Colonic mucosa (tissue), 4 donors: ENCODE measurements around the gene RGS19. TPM values are rescaled to one million over a fixed set of nuclear protein-coding genes. Genes with fewer than 3 reads are reported as not detected.

Source experiments
- DNase-seq: peaks from one replicate; pipeline ENCODE4 v3.0.0-alpha.2; 2020
- H3K27ac ChIP-seq: fragments of 200-600 bp; one replicate; pipeline ENCODE4 v1.8.0; 2021
- H3K27me3 ChIP-seq: fragments of 200-600 bp; one replicate; pipeline ENCODE4 v1.8.0; 2021
- H3K36me3 ChIP-seq: fragments of 200-600 bp; one replicate; pipeline ENCODE4 v1.8.0; 2021
- H3K4me1 ChIP-seq: fragments of 200-600 bp; one replicate; pipeline ENCODE4 v1.8.0; 2021; ENCODE audit warnings: mild to moderate bottlenecking
- H3K4me3 ChIP-seq: fragments of 200-600 bp; one replicate; pipeline ENCODE4 v1.8.0; 2021
- H3K9ac ChIP-seq, 2 donors: one replicate each; pipeline ENCODE4 v1.7.0; 2013; ENCODE audit warnings: control low read depth in 2 of 2, low read depth in 2 of 2, low read length in 2 of 2
- H3K9me3 ChIP-seq: fragments of 200-600 bp; one replicate; pipeline ENCODE4 v1.8.0; 2021
- CTCF ChIP-seq: fragments of 200-600 bp; IDR thresholded peaks from one replicate; pipeline ENCODE4 v1.8.0; 2022; ENCODE audit warnings: antibody characterized with exemption, mild to moderate bottlenecking
- intact Hi-C: fragments of 100-400 bp; cut with DNase I; formaldehyde crosslinking; loops from one replicate; pipeline ENCODE4 v1.14.1; 2022
- total RNA-seq, 2 donors: library from RNA; stranded (reverse); fragmentation: NEBNext Ultra II Directional in 1 of 2; extraction: Animal tissue kit (Norgen Biotek cat#: 25700) in 1 of 2; gene quantifications; one replicate each; pipeline ENCODE4 v1.2.1, GENCODE V29; 2021
- donor health status: healthy.
- donor health status: DM: no; HTN: no; CAD: no.
- donor health status: DM: no; HTN: no; CAD: no.

Gene RGS19
- total RNA-seq, 2 donors from 2014 or later = 3.4 to 4.5 TPM

- H3K27me3 ChIP-seq = peaks cover 29% of the 10 kb centered on the region
- DNase-seq = no peak
- H3K27ac ChIP-seq = no peak overlapping the region
- TF ChIP-seq CTCF = no peak
- intact Hi-C loops = no loop called here
- no peak overlapping the region for H3K4me3 ChIP-seq
- H3K9ac ChIP-seq = no peak overlapping the region
- H3K9me3 ChIP-seq = no peaks in the 10 kb centered on the region
- no peaks in the 10 kb centered on the region for H3K36me3 ChIP-seq
- H3K4me1 ChIP-seq = no peaks in the 10 kb centered on the region
Measured at GRCh38 chr20:64098471-64099013, 19.2 kb upstream of the RGS19 start.

GRCh38 chr20:64096535-64096934, 17.2 kb upstream of the RGS19 start:
- no peak for TF ChIP-seq CTCF
- H3K27ac ChIP-seq = no peak overlapping the region
- no peak for DNase-seq
- intact Hi-C loops = no loop called here
- H3K4me3 ChIP-seq = no peak overlapping the region
- H3K9ac ChIP-seq = no peak overlapping the region
- no peaks in the 10 kb centered on the region for H3K36me3 ChIP-seq
- H3K9me3 ChIP-seq = no peaks in the 10 kb centered on the region
- no peaks in the 10 kb centered on the region for H3K4me1 ChIP-seq
- peaks cover 11% of the 10 kb centered on the region for H3K27me3 ChIP-seq

- H3K9ac ChIP-seq = no peak overlapping the region
- no peaks in the 10 kb centered on the region for H3K36me3 ChIP-seq
- peaks cover 5% of the 10 kb centered on the region for H3K27me3 ChIP-seq
- intact Hi-C loops = no loop called here
- no peaks in the 10 kb centered on the region for H3K9me3 ChIP-seq
- no peaks in the 10 kb centered on the region for H3K4me1 ChIP-seq
- no peak overlapping the region for H3K4me3 ChIP-seq
- no peak for DNase-seq
- no peak for TF ChIP-seq CTCF
- H3K27ac ChIP-seq = no peak overlapping the region
Measured at GRCh38 chr20:64095927-64096326, 16.6 kb upstream of the RGS19 start.

GRCh38 chr20:64095455-64095854, 16.1 kb upstream of the RGS19 start:
- H3K4me3 ChIP-seq = no peak overlapping the region
- H3K9me3 ChIP-seq = no peaks in the 10 kb centered on the region
- no peaks in the 10 kb centered on the region for H3K4me1 ChIP-seq
- H3K36me3 ChIP-seq = no peaks in the 10 kb centered on the region
- TF ChIP-seq CTCF = no peak
- intact Hi-C loops = no loop called here
- no peak overlapping the region for H3K27ac ChIP-seq
- H3K27me3 ChIP-seq = peaks cover under 1% of the 10 kb centered on the region
- DNase-seq = no peak
- H3K9ac ChIP-seq = no peak overlapping the region

- intact Hi-C loops = no loop called here
- TF ChIP-seq CTCF = no peak
- no peaks in the 10 kb centered on the region for H3K36me3 ChIP-seq
- no peak overlapping the region for H3K27ac ChIP-seq
- no peak overlapping the region for H3K4me3 ChIP-seq
- no peaks in the 10 kb centered on the region for H3K4me1 ChIP-seq
- DNase-seq = no peak
- H3K27me3 ChIP-seq = no peaks in the 10 kb centered on the region
- H3K9ac ChIP-seq = no peak overlapping the region
- H3K9me3 ChIP-seq = no peaks in the 10 kb centered on the region
Measured at GRCh38 chr20:64093013-64093503, 13.7 kb upstream of the RGS19 start.
